ENCODE data around the gene LENG9.

DNA sequence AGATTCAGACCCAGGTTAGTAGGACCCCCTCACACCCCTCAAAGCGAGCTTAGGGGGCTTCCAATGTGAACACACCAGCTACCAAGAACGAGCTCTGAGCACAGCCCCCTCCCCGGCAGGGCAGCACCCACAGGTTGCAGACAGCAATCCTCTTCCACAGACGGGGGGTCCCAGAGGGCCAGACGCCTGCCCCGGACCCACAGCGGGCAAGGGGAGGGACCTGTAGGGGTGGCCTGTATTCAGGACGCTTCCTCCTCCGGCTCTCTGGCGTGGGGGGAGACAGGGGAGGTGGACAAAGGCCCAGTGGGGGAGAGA, 43.6 kb downstream of the LENG9 start:
- TF ChIP-seq NR2F1 (CRISPR knock-in tag; IDR thresholded peaks at IDR 0.05) (no peak), TGIF2 (CRISPR knock-in tag; IDR thresholded peaks at IDR 0.05) (no peak), ARNT2 (CRISPR knock-in tag; IDR thresholded peaks at IDR 0.05; ENCODE audit: low read depth) (no peak), MXI1 (IDR thresholded peaks at IDR 0.05; ENCODE audit: borderline replicate concordance, low read depth, low read length) (0 out of 3 replicates have a peak, but pooled peaks have one; percentile 17), HDAC2 (CRISPR knock-in tag; IDR thresholded peaks at IDR 0.05) (no peak), PHB2 (IDR thresholded peaks at IDR 0.05; ENCODE audit: partially characterized antibody) (no peak)
- TF ChIP-seq, protein P1, sequence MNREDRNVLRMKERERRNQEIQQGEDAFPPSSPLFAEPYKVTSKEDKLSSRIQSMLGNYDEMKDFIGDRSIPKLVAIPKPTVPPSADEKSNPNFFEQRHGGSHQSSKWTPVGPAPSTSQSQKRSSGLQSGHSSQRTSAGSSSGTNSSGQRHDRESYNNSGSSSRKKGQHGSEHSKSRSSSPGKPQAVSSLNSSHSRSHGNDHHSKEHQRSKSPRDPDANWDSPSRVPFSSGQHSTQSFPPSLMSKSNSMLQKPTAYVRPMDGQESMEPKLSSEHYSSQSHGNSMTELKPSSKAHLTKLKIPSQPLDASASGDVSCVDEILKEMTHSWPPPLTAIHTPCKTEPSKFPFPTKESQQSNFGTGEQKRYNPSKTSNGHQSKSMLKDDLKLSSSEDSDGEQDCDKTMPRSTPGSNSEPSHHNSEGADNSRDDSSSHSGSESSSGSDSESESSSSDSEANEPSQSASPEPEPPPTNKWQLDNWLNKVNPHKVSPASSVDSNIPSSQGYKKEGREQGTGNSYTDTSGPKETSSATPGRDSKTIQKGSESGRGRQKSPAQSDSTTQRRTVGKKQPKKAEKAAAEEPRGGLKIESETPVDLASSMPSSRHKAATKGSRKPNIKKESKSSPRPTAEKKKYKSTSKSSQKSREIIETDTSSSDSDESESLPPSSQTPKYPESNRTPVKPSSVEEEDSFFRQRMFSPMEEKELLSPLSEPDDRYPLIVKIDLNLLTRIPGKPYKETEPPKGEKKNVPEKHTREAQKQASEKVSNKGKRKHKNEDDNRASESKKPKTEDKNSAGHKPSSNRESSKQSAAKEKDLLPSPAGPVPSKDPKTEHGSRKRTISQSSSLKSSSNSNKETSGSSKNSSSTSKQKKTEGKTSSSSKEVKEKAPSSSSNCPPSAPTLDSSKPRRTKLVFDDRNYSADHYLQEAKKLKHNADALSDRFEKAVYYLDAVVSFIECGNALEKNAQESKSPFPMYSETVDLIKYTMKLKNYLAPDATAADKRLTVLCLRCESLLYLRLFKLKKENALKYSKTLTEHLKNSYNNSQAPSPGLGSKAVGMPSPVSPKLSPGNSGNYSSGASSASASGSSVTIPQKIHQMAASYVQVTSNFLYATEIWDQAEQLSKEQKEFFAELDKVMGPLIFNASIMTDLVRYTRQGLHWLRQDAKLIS (CRISPR knock-in tag; IDR thresholded peaks at IDR 0.05) = no peak

All from HepG2 (cell line).